Measurements from ENCODE around the gene FOXK1. TPM values are rescaled to one million over a fixed set of nuclear protein-coding genes. Genes with fewer than 3 reads are reported as not detected.

Gene FOXK1
- total and polyA plus RNA-seq, 2 of the 13 experiments (the other 11 are each of a cell fraction or from before 2014, with no cell fraction given) = 4.6 to 8.8 TPM

DNA sequence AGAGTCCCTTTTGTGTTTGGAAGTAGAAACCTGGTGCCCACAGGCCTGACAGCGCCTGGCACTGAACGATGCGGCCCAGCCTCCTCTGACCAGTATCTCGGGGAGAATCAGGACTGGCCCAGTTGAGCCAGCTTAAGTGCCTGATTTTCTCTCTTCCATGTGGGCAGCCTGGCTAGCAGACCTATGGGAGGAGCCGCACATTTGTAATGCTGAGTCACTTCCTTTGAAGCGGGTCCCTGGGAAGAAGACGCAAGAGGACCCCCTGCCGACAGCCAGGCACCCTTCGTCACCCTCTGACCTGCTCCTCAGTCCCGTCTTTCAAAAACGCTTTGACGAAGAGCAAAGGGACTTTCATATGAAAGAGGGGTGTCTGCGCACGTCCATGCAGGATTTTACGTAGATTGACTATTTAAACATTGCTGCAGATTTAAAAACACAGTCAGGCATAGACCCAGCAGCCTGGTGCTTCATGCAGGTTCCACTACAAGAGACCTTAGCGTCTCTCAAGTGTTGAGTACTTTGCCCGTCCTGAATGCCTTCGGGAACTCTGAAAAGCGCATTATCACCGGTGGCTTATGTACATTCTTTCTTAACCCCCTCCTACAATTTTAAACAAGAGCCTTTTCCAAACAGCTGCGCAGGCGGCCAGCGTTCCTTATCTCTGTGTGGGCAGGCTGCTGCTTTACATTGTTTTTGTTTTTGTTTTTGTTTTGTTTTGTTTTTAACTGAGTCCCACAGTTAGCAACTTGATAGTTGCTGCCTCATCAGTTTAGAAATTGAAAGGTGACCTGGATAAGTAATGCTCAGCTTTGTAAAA, 56.8 kb downstream of the FOXK1 start (continued):
- TF ChIP-seq, protein P1, sequence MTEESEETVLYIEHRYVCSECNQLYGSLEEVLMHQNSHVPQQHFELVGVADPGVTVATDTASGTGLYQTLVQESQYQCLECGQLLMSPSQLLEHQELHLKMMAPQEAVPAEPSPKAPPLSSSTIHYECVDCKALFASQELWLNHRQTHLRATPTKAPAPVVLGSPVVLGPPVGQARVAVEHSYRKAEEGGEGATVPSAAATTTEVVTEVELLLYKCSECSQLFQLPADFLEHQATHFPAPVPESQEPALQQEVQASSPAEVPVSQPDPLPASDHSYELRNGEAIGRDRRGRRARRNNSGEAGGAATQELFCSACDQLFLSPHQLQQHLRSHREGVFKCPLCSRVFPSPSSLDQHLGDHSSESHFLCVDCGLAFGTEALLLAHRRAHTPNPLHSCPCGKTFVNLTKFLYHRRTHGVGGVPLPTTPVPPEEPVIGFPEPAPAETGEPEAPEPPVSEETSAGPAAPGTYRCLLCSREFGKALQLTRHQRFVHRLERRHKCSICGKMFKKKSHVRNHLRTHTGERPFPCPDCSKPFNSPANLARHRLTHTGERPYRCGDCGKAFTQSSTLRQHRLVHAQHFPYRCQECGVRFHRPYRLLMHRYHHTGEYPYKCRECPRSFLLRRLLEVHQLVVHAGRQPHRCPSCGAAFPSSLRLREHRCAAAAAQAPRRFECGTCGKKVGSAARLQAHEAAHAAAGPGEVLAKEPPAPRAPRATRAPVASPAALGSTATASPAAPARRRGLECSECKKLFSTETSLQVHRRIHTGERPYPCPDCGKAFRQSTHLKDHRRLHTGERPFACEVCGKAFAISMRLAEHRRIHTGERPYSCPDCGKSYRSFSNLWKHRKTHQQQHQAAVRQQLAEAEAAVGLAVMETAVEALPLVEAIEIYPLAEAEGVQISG (CRISPR knock-in tag; IDR thresholded peaks at IDR 0.05) = peak; percentile 39; the same call in 1 of the 2 replicates
- no peak for TF ChIP-seq ZNF30 (CRISPR knock-in tag; IDR thresholded peaks at IDR 0.05)
- TF ChIP-seq ZBTB7B (CRISPR knock-in tag; IDR thresholded peaks at IDR 0.05) = peak; percentile 58; the same call in 1 of the 2 replicates
- TF ChIP-seq RFX3 (CRISPR knock-in tag; IDR thresholded peaks at IDR 0.05) = no peak
- TF ChIP-seq ZNF430 (CRISPR knock-in tag; IDR thresholded peaks at IDR 0.05) = peak; percentile 82; the same call in 1 of the 2 replicates
- TF ChIP-seq, protein P2, sequence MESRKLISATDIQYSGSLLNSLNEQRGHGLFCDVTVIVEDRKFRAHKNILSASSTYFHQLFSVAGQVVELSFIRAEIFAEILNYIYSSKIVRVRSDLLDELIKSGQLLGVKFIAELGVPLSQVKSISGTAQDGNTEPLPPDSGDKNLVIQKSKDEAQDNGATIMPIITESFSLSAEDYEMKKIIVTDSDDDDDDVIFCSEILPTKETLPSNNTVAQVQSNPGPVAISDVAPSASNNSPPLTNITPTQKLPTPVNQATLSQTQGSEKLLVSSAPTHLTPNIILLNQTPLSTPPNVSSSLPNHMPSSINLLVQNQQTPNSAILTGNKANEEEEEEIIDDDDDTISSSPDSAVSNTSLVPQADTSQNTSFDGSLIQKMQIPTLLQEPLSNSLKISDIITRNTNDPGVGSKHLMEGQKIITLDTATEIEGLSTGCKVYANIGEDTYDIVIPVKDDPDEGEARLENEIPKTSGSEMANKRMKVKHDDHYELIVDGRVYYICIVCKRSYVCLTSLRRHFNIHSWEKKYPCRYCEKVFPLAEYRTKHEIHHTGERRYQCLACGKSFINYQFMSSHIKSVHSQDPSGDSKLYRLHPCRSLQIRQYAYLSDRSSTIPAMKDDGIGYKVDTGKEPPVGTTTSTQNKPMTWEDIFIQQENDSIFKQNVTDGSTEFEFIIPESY (CRISPR knock-in tag; IDR thresholded peaks at IDR 0.05) = peak; percentile 62; the same call in 1 of the 2 replicates
- TF ChIP-seq GABPB1 (CRISPR knock-in tag; IDR thresholded peaks at IDR 0.05) = peak; percentile 40; the same call in 1 of the 2 replicates
- no peak for TF ChIP-seq ZNF660 (CRISPR knock-in tag; IDR thresholded peaks at IDR 0.05; ENCODE audit: borderline replicate concordance, low read depth)
- TF ChIP-seq ZNF460 (CRISPR knock-in tag; IDR thresholded peaks at IDR 0.05; ENCODE audit: borderline replicate concordance) = no peak
- TF ChIP-seq, protein P3, sequence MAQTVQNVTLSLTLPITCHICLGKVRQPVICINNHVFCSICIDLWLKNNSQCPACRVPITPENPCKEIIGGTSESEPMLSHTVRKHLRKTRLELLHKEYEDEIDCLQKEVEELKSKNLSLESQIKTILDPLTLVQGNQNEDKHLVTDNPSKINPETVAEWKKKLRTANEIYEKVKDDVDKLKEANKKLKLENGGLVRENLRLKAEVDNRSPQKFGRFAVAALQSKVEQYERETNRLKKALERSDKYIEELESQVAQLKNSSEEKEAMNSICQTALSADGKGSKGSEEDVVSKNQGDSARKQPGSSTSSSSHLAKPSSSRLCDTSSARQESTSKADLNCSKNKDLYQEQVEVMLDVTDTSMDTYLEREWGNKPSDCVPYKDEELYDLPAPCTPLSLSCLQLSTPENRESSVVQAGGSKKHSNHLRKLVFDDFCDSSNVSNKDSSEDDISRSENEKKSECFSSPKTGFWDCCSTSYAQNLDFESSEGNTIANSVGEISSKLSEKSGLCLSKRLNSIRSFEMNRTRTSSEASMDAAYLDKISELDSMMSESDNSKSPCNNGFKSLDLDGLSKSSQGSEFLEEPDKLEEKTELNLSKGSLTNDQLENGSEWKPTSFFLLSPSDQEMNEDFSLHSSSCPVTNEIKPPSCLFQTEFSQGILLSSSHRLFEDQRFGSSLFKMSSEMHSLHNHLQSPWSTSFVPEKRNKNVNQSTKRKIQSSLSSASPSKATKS (CRISPR knock-in tag; IDR thresholded peaks at IDR 0.05) = 0 out of 2 replicates have a peak, but pooled peaks have one; percentile 27
- peak; percentile 79 for TF ChIP-seq ASH2L (IDR thresholded peaks at IDR 0.05; ENCODE audit: insufficient read length, low read depth, low read length)
- 0 out of 2 replicates have a peak, but pooled peaks have one; percentile 20 for TF ChIP-seq ZNF136 (CRISPR knock-in tag; IDR thresholded peaks at IDR 0.05; ENCODE audit: low read depth)
- TF ChIP-seq HNRNPLL (IDR thresholded peaks at IDR 0.05; ENCODE audit: low read depth, low read length, poor library complexity, severe bottlenecking) = peak; percentile 51
- TF ChIP-seq ZNF670 (CRISPR knock-in tag; IDR thresholded peaks at IDR 0.05; ENCODE audit: borderline replicate concordance) = no peak; the same call in 1 of the 2 replicates
- TF ChIP-seq HDAC2 (CRISPR knock-in tag; IDR thresholded peaks at IDR 0.05) = peak; percentile 54; the same call in 1 of the 2 replicates
- TF ChIP-seq, protein P4, sequence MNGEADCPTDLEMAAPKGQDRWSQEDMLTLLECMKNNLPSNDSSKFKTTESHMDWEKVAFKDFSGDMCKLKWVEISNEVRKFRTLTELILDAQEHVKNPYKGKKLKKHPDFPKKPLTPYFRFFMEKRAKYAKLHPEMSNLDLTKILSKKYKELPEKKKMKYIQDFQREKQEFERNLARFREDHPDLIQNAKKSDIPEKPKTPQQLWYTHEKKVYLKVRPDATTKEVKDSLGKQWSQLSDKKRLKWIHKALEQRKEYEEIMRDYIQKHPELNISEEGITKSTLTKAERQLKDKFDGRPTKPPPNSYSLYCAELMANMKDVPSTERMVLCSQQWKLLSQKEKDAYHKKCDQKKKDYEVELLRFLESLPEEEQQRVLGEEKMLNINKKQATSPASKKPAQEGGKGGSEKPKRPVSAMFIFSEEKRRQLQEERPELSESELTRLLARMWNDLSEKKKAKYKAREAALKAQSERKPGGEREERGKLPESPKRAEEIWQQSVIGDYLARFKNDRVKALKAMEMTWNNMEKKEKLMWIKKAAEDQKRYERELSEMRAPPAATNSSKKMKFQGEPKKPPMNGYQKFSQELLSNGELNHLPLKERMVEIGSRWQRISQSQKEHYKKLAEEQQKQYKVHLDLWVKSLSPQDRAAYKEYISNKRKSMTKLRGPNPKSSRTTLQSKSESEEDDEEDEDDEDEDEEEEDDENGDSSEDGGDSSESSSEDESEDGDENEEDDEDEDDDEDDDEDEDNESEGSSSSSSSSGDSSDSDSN (CRISPR knock-in tag; IDR thresholded peaks at IDR 0.05) = peak; percentile 22; the same call in 1 of the 2 replicates
- TF ChIP-seq MXD4 (CRISPR knock-in tag; IDR thresholded peaks at IDR 0.05) = peak; percentile 19; the same call in 1 of the 2 replicates

Measured in HepG2 (cell line).